ENCODE data around the gene SYT12.

The SYT12 gene

DNA sequence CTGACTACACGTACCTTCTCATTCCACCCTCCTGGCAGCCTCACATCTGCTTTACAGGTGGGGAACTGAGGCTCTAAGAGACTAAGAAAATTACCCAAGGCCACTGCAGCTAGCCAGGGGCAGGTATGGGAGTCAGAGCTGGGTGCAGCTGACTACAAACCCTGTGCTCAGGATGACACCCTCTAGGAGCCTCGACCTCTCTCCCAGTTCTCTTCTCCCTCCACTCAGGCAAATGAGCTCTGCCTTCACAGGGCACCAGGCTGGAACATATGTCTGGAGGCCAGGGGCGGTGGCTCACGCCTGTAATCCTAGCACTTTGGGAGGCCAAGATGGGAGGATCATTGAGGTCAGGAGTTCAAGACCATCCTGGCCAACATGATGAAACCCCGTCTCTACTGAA is 4.0 kb downstream of the SYT12 start:
- no peak for TF ChIP-seq EZH2phosphoT487 (conservative IDR thresholded peaks at IDR 0.05; ENCODE audit: low read length)
- TF ChIP-seq, protein P1, sequence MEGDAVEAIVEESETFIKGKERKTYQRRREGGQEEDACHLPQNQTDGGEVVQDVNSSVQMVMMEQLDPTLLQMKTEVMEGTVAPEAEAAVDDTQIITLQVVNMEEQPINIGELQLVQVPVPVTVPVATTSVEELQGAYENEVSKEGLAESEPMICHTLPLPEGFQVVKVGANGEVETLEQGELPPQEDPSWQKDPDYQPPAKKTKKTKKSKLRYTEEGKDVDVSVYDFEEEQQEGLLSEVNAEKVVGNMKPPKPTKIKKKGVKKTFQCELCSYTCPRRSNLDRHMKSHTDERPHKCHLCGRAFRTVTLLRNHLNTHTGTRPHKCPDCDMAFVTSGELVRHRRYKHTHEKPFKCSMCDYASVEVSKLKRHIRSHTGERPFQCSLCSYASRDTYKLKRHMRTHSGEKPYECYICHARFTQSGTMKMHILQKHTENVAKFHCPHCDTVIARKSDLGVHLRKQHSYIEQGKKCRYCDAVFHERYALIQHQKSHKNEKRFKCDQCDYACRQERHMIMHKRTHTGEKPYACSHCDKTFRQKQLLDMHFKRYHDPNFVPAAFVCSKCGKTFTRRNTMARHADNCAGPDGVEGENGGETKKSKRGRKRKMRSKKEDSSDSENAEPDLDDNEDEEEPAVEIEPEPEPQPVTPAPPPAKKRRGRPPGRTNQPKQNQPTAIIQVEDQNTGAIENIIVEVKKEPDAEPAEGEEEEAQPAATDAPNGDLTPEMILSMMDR (IDR thresholded peaks at IDR 0.05; ENCODE audit: insufficient read depth, low read length, poor library complexity, severe bottlenecking) = no peak
- Histone ChIP-seq H3K27me3 (ENCODE audit: low read length) (no peaks in the 10 kb centered on the region), H3K4me3 (ENCODE audit: insufficient read depth, low read length, poor library complexity, severe bottlenecking) (no peak overlapping the region), H3K79me2 (ENCODE audit: insufficient read depth, low read length) (no peaks in the 10 kb centered on the region), H2AFZ (ENCODE audit: low read depth, low read length, severe bottlenecking) (no peak overlapping the region), H4K20me1 (ENCODE audit: low read depth, low read length) (no peaks in the 10 kb centered on the region), H3K9me2 (replicated peaks; ENCODE audit: insufficient read depth, low read length) (no peaks in the 10 kb centered on the region), H3K36me3 (ENCODE audit: low read length) (no peaks in the 10 kb centered on the region), H3K27ac (ENCODE audit: low read depth, low read length) (no peak overlapping the region), H3K4me2 (ENCODE audit: low read depth, low read length, poor library complexity, severe bottlenecking) (no peak overlapping the region), H3F3A (ENCODE audit: insufficient read depth) (no peaks in the 10 kb centered on the region), H3K9ac (ENCODE audit: low read length) (no peak overlapping the region), H3K9me3 (ENCODE audit: insufficient read depth, low read length) (no peaks in the 10 kb centered on the region)

- Histone ChIP-seq H3K27me3 (ENCODE audit: low read length) (no peaks in the 10 kb centered on the region), H3K4me2 (ENCODE audit: low read depth, low read length, poor library complexity, severe bottlenecking) (peak overlapping the region; percentile 48), H3K79me2 (ENCODE audit: insufficient read depth, low read length) (no peaks in the 10 kb centered on the region), H2AFZ (ENCODE audit: low read depth, low read length, severe bottlenecking) (no peak overlapping the region), H3K9ac (ENCODE audit: low read length) (no peak overlapping the region), H3K4me3 (ENCODE audit: insufficient read depth, low read length, poor library complexity, severe bottlenecking) (no peak overlapping the region), H3K9me2 (replicated peaks; ENCODE audit: insufficient read depth, low read length) (no peaks in the 10 kb centered on the region), H3K9me3 (ENCODE audit: insufficient read depth, low read length) (no peaks in the 10 kb centered on the region), H3K27ac (ENCODE audit: low read depth, low read length) (no peak overlapping the region), H3F3A (ENCODE audit: insufficient read depth) (no peaks in the 10 kb centered on the region), H4K20me1 (ENCODE audit: low read depth, low read length) (no peaks in the 10 kb centered on the region), H3K36me3 (ENCODE audit: low read length) (no peaks in the 10 kb centered on the region)
- TF ChIP-seq EZH2phosphoT487 (conservative IDR thresholded peaks at IDR 0.05; ENCODE audit: low read length) = no peak
- TF ChIP-seq, protein P1 (IDR thresholded peaks at IDR 0.05; ENCODE audit: insufficient read depth, low read length, poor library complexity, severe bottlenecking) = no peak
Observed at GRCh38 chr11:67027483-67027930, 4.6 kb downstream of the SYT12 start.

GRCh38 chr11:67027943-67028542 is 5.1 kb downstream of the SYT12 start:
- Histone ChIP-seq H3F3A (ENCODE audit: insufficient read depth) (no peaks in the 10 kb centered on the region), H3K79me2 (ENCODE audit: insufficient read depth, low read length) (no peaks in the 10 kb centered on the region), H3K9me2 (replicated peaks; ENCODE audit: insufficient read depth, low read length) (no peaks in the 10 kb centered on the region), H3K4me2 (ENCODE audit: low read depth, low read length, poor library complexity, severe bottlenecking) (peak overlapping the region; percentile 48), H3K4me3 (ENCODE audit: insufficient read depth, low read length, poor library complexity, severe bottlenecking) (no peak overlapping the region), H3K27ac (ENCODE audit: low read depth, low read length) (no peak overlapping the region), H3K27me3 (ENCODE audit: low read length) (no peaks in the 10 kb centered on the region), H4K20me1 (ENCODE audit: low read depth, low read length) (no peaks in the 10 kb centered on the region), H2AFZ (ENCODE audit: low read depth, low read length, severe bottlenecking) (no peak overlapping the region), H3K36me3 (ENCODE audit: low read length) (no peaks in the 10 kb centered on the region), H3K9ac (ENCODE audit: low read length) (no peak overlapping the region), H3K9me3 (ENCODE audit: insufficient read depth, low read length) (no peaks in the 10 kb centered on the region)
- TF ChIP-seq EZH2phosphoT487 (conservative IDR thresholded peaks at IDR 0.05; ENCODE audit: low read length) = no peak
- TF ChIP-seq, protein P1 (IDR thresholded peaks at IDR 0.05; ENCODE audit: insufficient read depth, low read length, poor library complexity, severe bottlenecking) = no peak

Data from SU-DHL-6 (cell line).